Occipital lobe (tissue), 2 donors: Measurements from ENCODE around the gene PLXNA3. TPM values are rescaled to one million over a fixed set of nuclear protein-coding genes. Genes with fewer than 3 reads are reported as not detected.

Experiments
- DNase-seq: peaks from one replicate; lab custom pipeline; 2025; lab: John Stamatoyannopoulos, UW
- total RNA-seq: library from RNA; depleted of rRNA; stranded (reverse); fragments of >200 nt; gene quantifications from one replicate; pipeline ENCODE4 v1.2.3, GENCODE V29; 2014

PLXNA3 gene
- total RNA-seq, 1 donor from 2014 or later, result 14.5 TPM

DNA sequence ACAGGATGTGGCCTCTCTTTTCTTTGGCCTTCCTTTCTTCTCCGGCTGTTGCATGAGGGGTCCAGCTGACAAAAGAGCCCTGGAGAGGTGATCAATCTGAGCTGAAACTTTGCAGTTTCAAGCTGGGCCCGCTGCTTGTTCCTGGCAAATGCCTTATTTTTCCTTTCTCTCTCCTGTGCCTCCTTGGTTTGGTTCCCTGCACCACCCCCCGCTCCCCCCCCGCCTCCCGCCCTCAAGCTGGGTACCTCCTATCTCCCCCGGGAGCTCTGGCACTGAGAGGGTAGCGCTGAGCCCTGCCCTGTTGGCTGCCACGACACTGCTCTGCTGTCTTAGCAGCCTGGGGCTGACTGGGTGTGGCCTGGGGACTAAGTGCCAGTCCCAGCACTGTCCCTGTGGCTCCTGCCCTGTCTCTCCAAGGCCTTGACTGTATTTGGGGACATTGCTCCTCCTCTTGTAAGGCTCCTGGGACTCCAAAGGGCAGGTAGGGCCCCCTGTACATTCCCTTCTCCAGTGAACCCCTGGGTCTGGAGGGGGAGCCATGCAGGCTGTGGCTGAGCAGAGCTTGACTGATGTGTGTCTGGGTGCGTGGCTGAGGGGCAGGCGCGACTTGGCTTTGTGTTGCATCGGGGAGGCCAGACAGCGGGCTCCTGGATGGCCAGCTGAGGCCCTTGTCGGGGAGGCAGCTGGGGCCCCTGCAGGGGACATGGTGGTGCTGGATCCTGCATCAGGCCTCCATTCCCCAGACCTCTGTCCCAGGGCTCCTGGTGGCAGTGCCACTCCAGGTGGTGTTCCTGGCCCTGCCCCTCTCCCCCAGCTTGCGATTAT is 1.1 kb downstream of the PLXNA3 start:
- DNase-seq, result no peak

GRCh38 chrX:154459832-154460231 is 1.8 kb downstream of the PLXNA3 start:
- no peak for DNase-seq

DNA sequence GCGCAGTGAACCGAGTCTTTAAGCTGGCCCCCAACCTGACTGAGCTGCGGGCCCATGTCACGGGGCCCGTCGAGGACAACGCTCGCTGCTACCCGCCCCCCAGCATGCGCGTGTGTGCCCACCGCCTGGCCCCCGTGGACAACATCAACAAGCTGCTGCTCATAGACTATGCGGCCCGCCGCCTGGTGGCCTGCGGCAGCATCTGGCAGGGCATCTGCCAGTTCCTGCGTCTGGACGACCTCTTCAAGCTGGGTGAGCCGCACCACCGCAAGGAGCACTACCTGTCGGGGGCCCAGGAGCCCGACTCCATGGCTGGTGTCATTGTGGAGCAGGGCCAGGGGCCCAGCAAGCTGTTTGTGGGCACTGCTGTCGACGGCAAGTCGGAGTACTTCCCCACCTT is 2.2 kb downstream of the PLXNA3 start:
- DNase-seq, result no peak

- no peak for DNase-seq
Observed at GRCh38 chrX:154462396-154462795, 4.3 kb downstream of the PLXNA3 start.

- no peak for DNase-seq
Observed at GRCh38 chrX:154463611-154464220, 5.6 kb downstream of the PLXNA3 start.

GRCh38 chrX:154464806-154465365 is 6.8 kb downstream of the PLXNA3 start:
- no peak for DNase-seq

GRCh38 chrX:154465601-154466000 is 7.5 kb downstream of the PLXNA3 start:
- no peak for DNase-seq

GRCh38 chrX:154466036-154466435 is 8.0 kb downstream of the PLXNA3 start:
- DNase-seq, result no peak

DNA sequence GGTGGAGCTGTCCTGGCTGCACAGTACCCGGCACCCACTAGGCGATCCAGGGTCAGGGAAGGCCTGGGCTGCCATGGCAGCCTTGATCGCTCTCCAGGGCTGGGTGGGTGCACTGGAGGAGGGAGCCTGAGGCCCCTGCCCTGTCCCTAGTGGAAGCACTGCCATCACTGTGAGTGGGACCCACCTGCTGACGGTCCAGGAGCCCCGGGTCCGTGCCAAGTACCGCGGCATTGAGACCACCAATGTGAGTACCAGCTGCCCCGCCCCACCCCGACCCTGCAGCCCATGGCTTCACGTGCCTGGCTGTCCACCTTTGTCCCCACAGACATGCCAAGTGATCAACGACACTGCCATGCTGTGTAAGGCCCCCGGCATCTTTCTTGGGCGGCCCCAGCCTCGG is 8.8 kb downstream of the PLXNA3 start:
- no peak for DNase-seq

DNA sequence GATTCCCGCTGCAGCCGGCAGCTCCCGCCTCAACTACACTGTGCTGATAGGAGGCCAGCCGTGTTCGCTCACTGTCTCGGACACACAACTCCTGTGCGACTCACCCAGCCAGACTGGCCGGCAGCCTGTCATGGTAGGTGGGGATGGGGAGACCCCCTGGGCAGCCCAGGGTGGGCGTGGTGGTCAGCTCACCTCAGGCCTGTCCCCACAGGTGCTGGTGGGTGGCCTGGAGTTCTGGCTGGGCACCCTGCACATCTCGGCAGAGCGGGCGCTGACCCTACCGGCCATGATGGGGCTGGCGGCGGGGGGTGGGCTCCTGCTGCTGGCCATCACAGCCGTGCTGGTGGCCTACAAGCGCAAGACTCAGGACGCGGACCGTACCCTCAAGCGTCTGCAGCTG is 9.5 kb downstream of the PLXNA3 start:
- no peak for DNase-seq

GRCh38 chrX:154468217-154468616 is 10.1 kb downstream of the PLXNA3 start:
- DNase-seq, result no peak

- no peak for DNase-seq
Observed at GRCh38 chrX:154469114-154469513, 11.0 kb downstream of the PLXNA3 start.

DNA sequence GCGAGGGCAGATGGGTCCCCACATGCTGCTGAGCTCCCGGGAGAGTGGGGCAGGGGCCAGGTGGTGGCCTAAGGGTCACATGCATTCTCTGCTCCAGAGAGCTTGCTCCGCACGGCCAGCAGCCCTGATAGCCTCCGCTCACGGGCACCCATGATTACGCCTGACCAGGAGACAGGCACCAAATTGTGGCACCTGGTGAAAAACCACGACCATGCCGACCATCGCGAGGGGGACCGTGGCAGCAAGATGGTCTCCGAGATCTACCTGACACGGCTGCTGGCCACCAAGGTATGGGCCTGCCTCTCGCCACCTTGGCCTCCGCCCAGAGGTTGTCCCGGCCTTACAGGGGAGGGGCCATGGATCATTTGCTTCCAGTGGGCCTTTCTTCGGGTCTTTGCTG is 11.8 kb downstream of the PLXNA3 start:
- DNase-seq, result no peak

DNA sequence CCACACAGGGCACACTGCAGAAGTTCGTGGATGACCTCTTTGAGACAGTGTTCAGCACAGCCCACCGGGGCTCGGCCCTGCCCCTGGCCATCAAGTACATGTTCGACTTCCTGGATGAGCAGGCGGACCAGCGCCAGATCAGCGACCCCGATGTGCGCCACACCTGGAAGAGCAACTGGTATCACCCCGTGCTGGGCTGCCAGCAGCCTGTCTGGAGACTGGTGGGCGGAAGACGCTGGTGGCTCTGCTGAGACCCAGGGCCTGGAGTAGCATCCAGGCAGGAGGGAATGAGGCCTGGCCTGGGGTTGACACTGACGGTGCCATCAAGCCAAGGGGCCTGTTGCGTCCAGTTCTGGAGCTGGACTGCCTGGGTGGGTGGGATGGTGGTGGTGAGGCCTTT is 12.4 kb downstream of the PLXNA3 start:
- DNase-seq, result no peak

- no peak for DNase-seq
Observed at GRCh38 chrX:154470914-154471568, 13.0 kb downstream of the PLXNA3 start.

DNA sequence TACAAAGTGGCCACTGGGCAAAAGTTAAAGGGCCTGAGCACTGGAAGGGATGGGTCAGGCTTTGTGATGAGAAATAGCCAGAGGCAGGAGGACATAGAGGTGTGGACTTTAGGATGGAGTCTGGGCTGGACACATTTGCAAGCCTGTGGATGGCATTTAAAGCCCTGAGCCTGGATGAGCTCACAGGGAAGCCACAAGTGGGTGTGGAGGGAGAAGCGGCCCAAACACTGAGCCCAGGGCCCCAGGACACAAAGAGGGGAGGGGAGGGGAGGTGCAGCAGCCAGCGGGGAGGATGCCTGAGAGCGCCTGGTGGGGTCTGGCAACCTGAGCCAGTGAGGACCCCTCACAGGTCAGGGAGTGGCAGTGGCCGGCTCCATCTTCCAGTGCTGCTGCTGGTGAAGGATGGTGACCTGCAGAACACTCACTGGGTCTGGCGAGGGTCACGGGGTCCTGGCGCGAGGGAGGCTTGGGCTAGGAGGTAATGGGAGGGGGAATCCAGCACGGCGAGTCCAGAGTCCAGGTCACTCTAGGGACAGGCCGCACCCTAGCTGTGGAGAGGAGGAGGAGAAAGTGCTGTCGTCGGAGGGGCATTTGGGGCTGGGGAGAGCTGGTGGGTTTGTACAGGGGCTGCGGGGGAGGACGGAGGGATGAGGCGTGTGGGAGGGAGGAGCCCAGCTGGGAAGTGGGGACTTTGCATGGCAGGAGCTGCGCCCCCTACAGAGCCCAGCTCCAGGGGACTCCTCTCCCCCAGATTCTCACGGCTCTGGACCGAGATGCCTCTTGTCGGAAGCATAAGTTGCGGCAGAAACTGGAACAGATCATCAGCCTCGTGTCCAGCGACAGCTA is 14.0 kb downstream of the PLXNA3 start:
- DNase-seq, result no peak

GRCh38 chrX:154472685-154473632 is 14.9 kb downstream of the PLXNA3 start:
- no peak for DNase-seq

DNA sequence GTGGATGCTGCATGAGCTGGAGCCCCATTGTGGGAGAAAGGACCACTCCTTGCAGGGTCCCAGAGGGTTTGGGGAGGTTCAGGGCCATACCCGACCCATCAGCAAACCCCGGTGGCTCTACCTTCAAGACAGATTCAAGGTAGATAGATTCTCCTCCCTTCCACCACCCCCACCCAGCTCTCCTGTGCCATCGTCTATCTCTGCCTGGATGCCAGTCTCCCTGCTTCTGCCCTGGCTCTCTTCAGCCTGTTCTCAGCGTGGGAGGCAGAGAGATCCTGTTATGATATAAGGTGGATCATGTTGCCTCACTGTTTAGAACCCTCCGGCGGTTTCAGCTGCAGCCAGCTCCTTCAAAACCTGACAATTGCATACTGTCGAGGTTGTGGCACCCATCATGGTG is 15.6 kb downstream of the PLXNA3 start:
- no peak for DNase-seq

- DNase-seq, result no peak
Observed at GRCh38 chrX:154476821-154477220, 18.7 kb downstream of the PLXNA3 start.

- DNase-seq, result no peak
Observed at GRCh38 chrX:154477891-154478477, 19.9 kb downstream of the PLXNA3 start.
